ENCODE measurements around the gene NFS1.

DNA sequence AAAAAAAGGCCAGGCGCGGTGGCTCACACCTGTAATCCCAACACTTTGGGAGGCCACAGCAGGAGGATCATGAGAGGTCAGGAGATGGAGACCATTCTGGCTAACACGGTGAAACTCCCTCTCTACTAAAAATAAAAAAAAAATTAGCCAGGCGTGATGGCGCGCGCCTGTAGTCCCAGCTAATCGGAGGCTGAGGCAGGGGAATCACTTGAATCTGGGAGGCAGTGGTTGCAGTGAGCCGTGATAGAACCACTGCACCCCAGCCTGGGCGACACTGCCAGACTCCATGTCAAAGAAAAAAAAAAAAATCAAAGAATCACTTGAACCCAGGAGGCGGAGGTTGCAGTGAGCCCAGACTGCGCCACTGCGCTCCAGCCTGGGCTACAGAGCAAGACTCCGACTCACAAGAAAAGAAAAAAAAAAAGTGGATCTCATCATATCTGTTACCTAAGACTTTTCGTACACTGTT is 38.7 kb upstream of the NFS1 start:
- TF ChIP-seq POLR2A (IDR thresholded peaks at IDR 0.05; ENCODE audit: low read depth, low read length) (0 out of 2 replicates have a peak, but pooled peaks have one; percentile 4), POLR2AphosphoS5 (IDR thresholded peaks at IDR 0.05; ENCODE audit: low read depth, low read length) (no peak; the same call in 1 of the 2 replicates)

All from GM12892 (cell line).